AG04450 (cell line): Measurements from ENCODE around the gene ZNF229. TPM values are rescaled to one million over a fixed set of nuclear protein-coding genes. Genes with fewer than 3 reads are reported as not detected.
"Not testable (repeated sequence)": the region's sequence is repeated elsewhere in the genome, so short reads cannot be mapped to it uniquely, and the experiment has no call there.

Experiments used
- CTCF ChIA-PET: fragments of 300-600, 350-600 bp; formaldehyde crosslinking; extraction: SDS; loops from one replicate; lab custom pipeline; 2022; ENCODE audit warnings: antibody characterized with exemption, inconsistent platforms; lab: Charles Lee
- POLR2A ChIA-PET: fragments of 350-600 bp; formaldehyde crosslinking; extraction: SDS; loops from one replicate; lab custom pipeline; 2021; ENCODE audit warnings: antibody characterized with exemption, inconsistent platforms; lab: Yijun Ruan, JAX
- DNase-seq: peaks from one replicate; pipeline ENCODE4 v3.0.0-alpha.2; 2011; ENCODE audit warnings: low read depth, low spot score
- H3K27ac ChIP-seq: one replicate; pipeline ENCODE4 v1.5.1; 2012; ENCODE audit warnings: low read depth, low read length, control low read depth
- H3K27me3 ChIP-seq: one replicate; pipeline ENCODE4 v1.6.0; 2012; ENCODE audit warnings: low read length; ENCODE audit not compliant: control insufficient read depth, insufficient read depth
- H3K4me3 ChIP-seq: 2 replicates; pipeline ENCODE4 v1.5.1; 2011; ENCODE audit warnings: mild to moderate bottlenecking, low read depth, low read length, control low read depth
- H3K9me3 ChIP-seq: 2 replicates; pipeline ENCODE4 v1.5.1; 2012; ENCODE audit warnings: low read length; ENCODE audit not compliant: control insufficient read depth, insufficient read depth
- CTCF ChIP-seq: IDR thresholded peaks from 2 replicates; pipeline ENCODE4 v1.5.1; 2011; ENCODE audit warnings: low read depth, low read length, control low read depth, inconsistent platforms
- polyA minus RNA-seq: library from RNA; depleted of rRNA, polyadenylated mRNA; stranded (reverse); fragments of >200 nt; gene quantifications from 2 replicates; pipeline ENCODE4 v1.2.3, GENCODE V29; 2011; rRNA and poly(A)+ RNA removed
- polyA plus RNA-seq: library from polyadenylated mRNA; depleted of rRNA; stranded (reverse); fragments of >200 nt; gene quantifications from 2 replicates; pipeline ENCODE4 v1.2.3, GENCODE V29; 2011; rRNA removed

ZNF229 gene
- polyA plus RNA-seq (12.8 TPM in 2 replicates), polyA minus RNA-seq (13.2 and 16.4 TPM in 2 replicates)

GRCh38 chr19:44447916-44448674, at the start of gene ZNF229:
Gene ZNF229 (minus strand): TSS chr19:44448472. CDS start chr19:44442847, 5,625 bp downstream.
- ChIA-PET CTCF (no interaction called here), POLR2A (no interaction called here)
- peak; percentile 87 for DNase-seq
- H3K9me3 ChIP-seq, result peaks cover 17% of the 10 kb centered on the region
- H3K27me3 ChIP-seq, result no peaks in the 10 kb centered on the region
- TF ChIP-seq CTCF, result no peak
- peak within 1 kb of the TSS; percentile 91 for H3K4me3 ChIP-seq
- peak within 1 kb of the TSS; percentile 81 for H3K27ac ChIP-seq

- Histone ChIP-seq H3K27ac (no peak overlapping the region), H3K4me3 (no peak overlapping the region), H3K27me3 (no peaks in the 10 kb centered on the region), H3K9me3 (peaks cover 69% of the 10 kb centered on the region)
- POLR2A ChIA-PET, result no interaction called here
- CTCF ChIA-PET, result no interaction called here
- no peak for TF ChIP-seq CTCF
- no peak for DNase-seq
Observed at GRCh38 chr19:44496711-44497110, 48.4 kb upstream of the ZNF229 start.

GRCh38 chr19:44476559-44477408, 28.5 kb upstream of the ZNF229 start:
- ChIA-PET POLR2A (interaction anchor here (0.6 kb wide), 1 partner anchor 189 kb away, joined by 7 read pairs; no protein-coding TSS in a partner anchor), CTCF (no interaction called here)
- Histone ChIP-seq H3K27me3 (no peaks in the 10 kb centered on the region), H3K27ac (no peak overlapping the region), H3K4me3 (no peak overlapping the region), H3K9me3 (peaks cover 51% of the 10 kb centered on the region)
- no peak for TF ChIP-seq CTCF
- no peak for DNase-seq

GRCh38 chr19:44468730-44469129, 20.5 kb upstream of the ZNF229 start:
- peaks cover 35% of the 10 kb centered on the region for H3K9me3 ChIP-seq
- H3K4me3 ChIP-seq, DNase-seq, H3K27ac ChIP-seq, POLR2A ChIA-PET, CTCF ChIA-PET, H3K27me3 ChIP-seq: not testable (repeated sequence)

- POLR2A ChIA-PET, DNase-seq, H3K4me3 ChIP-seq, CTCF ChIA-PET, H3K27me3 ChIP-seq, H3K27ac ChIP-seq, H3K9me3 ChIP-seq: not testable (repeated sequence)
Observed at GRCh38 chr19:44462600-44463286, 14.5 kb upstream of the ZNF229 start.

- H3K27ac ChIP-seq, POLR2A ChIA-PET, H3K27me3 ChIP-seq, DNase-seq, CTCF ChIA-PET, H3K4me3 ChIP-seq: not testable (repeated sequence)
- H3K9me3 ChIP-seq, result peaks cover 33% of the 10 kb centered on the region
Observed at GRCh38 chr19:44456016-44456415, 7.7 kb upstream of the ZNF229 start.
